Activated CD4-positive, alpha-beta T cell treated with anti-CD3 and anti-CD28 coated beads for 1 hour (primary cell): ENCODE measurements around the gene DBN1.
A peak's percentile ranks its signal among the peaks of the same experiment; 100 is the strongest.

Experiments
- DNase-seq: peaks from one replicate; pipeline ENCODE4 v3.0.0-alpha.2; 2020

DBN1 gene

GRCh38 chr5:177440990-177441780, 32.2 kb downstream of the DBN1 start:
- DNase-seq = no peak

GRCh38 chr5:177440211-177440989, 33.0 kb downstream of the DBN1 start:
- no peak for DNase-seq

DNA sequence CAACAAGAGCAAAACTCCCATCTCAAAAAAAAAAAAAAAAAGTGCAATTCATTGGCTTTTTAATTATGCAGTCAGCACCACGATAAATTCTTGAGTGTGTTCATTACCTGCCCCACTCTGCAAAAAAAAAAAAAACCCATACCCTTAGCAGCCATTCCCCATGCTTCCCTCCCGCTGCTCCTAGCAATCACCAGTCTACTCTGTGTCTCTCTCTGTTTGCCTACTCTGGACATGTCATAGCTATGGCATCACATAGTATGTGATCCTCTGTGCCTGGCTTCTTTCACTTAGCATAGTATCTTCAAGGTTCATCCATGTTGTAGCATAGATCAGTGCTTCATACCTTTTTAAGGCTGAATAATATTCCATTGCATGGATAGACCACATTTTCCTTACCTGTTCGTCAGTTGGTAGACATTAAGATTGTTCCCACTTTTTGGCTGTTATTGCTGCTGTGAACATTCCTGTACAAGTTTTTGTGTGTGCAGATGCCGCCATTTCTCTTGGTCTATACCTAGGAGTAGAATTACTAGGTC, 33.8 kb downstream of the DBN1 start:
- no peak for DNase-seq

DNA sequence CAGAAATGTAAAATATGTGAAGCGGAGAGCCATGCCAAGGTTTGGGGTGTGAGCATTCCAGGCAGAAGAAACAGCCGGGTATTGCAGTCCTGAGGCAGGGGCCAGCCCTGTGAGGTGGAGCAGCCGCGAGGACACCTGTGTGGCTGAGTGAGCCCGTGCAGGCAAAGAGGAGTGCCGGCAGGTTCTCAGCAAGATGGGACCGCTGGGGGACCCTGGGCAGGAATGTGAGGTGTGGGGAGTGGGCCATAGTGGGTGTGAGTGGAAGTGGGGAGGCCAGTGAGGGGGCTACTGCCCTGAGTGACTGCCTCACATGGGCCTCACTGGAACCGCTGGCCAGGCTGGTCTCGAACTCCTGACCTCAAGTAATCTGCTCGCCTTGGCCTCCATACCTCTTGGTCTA, 35.0 kb downstream of the DBN1 start:
- DNase-seq = no peak

DNA sequence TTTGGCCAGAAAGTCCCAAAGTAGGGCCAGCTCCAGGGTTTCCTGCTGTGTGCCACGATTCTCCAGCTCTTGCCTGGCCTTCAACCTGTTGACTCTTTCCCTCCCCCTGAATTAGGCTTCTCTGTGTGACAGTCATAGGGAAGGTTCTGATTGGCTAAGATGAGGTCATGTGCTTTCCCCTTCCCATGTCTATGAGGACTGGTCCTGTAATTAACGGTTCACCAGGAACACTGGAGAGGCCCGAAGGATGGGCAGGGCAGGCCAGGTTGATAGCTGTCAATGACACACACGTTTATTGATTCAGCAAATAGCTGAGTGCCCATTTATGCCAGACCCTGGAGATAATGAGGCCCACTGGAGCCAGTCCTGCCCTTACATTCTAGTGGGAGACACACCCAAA, 35.8 kb downstream of the DBN1 start:
- DNase-seq = no peak

- DNase-seq = no peak
These were observed 37.4 kb downstream of the DBN1 start for GRCh38 chr5:177435847-177436536.

DNA sequence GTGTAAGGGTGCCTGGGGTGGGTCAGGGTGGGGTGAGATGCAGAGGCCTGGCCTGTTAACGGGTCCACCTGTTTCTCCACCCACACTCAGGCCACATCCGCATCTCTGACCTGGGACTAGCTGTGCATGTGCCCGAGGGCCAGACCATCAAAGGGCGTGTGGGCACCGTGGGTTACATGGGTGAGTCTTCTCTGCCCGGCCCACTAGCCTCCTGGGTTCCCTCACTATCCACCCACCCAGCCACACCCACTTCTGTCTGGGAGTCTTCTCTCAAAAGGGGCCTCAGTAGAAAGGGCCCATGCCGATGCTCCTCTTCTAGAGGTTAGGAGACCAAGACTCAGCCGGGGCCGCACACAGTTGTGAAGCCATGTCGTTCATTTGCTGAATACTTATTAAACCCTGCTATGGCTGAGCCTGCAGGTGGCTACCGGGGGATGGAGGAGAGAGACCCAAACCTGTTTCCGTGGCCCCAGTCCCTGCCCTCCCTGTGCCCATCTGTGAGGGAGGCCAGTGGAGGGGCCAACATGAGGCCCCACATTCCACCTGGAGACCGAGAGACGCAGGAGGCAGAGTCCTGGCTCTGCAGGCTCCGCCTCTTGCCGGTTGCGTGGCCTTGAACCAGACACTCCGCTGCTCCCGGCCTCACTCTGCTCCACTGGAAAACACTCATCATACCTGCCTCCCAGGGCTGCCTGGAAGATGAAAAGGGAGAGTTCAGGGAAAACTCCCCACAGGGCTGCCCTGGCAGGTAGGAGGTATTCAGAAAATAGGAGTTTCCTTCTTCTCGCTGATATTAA, 38.3 kb downstream of the DBN1 start:
- DNase-seq = no peak

- DNase-seq = peak; percentile 42
These were observed 39.0 kb downstream of the DBN1 start for GRCh38 chr5:177434437-177434836.

GRCh38 chr5:177433658-177434217, 39.7 kb downstream of the DBN1 start:
- DNase-seq = no peak

GRCh38 chr5:177432839-177433657, 40.4 kb downstream of the DBN1 start:
- DNase-seq = no peak

- DNase-seq = no peak
These were observed 41.1 kb downstream of the DBN1 start for GRCh38 chr5:177432143-177432838.

- DNase-seq = peak; percentile 46
These were observed 41.9 kb downstream of the DBN1 start for GRCh38 chr5:177431317-177432142.

- no peak for DNase-seq
These were observed 42.5 kb downstream of the DBN1 start for GRCh38 chr5:177430972-177431316.

GRCh38 chr5:177430140-177430951, 43.1 kb downstream of the DBN1 start:
- no peak for DNase-seq

DNA sequence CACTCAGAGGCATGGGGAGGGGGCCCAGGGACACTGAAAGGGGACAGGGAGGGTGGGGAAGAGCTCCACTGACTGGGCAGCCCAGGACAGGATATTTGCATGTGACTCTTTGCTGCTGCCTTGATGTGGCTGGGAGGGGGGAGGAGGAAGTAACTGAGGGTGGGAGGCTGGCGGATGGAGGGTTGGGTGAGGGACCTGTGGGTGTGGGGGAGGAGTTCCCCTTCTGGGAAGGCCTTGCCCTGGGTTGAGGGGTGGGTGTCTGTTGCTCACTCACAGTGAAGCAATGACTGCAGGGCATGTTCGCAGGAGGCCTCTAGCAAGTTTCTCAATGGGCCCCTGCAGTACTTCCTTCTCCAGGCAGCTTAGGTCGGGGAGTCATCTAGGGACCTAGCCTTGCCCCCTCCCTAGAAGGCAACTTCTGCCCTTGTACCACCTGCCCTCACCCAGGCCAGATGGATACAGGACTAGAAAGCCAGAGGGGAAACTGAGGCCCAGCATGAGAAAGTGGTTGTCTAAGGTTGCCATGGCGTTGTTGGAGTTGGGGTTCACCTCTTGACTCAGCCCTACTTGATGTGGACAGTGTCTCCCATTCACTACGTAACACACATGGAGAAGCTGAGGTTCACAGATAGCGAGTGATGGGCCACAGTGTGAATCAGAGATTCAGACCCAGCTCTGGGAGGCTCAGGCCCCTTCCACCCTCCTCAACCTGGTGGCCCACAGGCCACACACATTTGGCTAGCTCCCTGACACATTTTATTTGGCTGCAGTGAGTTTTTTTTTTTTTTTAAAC, 44.0 kb downstream of the DBN1 start:
- DNase-seq = peak; percentile 66

DNA sequence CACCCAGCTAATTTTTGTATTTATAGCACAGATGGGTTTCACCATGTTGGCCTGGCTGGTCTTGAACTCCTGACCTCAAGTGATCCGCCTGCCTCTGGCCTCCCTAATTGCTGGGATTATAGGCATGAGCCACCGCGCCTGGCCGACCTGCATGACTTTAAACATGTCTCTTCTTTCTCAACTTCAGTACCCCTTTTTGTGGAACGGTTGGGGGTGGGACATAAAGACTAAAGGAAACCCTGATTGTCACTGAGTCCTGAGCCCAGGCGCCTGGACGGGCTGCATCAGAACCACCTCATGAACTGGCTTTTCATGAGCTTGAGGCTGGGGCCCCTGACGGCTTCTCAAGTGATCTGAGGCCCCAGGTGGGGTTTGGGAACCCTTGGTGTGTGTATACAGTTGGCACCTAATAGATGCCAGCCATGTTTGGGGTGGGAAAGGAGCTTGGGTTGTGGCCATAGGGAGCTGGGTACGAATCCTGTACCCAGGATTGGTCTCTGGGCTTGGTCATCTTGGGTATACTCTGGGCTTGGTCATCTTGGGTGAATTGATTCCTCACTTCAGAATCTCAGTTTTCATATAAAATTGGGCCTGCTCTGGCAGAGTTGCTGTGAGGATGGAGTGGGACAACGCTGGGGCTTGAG, 44.7 kb downstream of the DBN1 start:
- no peak for DNase-seq

GRCh38 chr5:177427919-177428573, 45.4 kb downstream of the DBN1 start:
- no peak for DNase-seq
